Lung (tissue), 12 donors: ENCODE data around the gene LENEP. TPM values are rescaled to one million over a fixed set of nuclear protein-coding genes. Genes with fewer than 3 reads are reported as not detected.
A peak's percentile ranks its signal among the peaks of the same experiment; 100 is the strongest.

Source experiments
- ATAC-seq: fragments of 200-7000 bp; cut with Tn5 transposase; one replicate; pipeline ENCODE4 v1.9.1; 2020; ENCODE audit warnings: moderate number of reproducible peaks; ENCODE audit not compliant: insufficient read depth, low FRiP score
- DNase-seq, 3 donors: peaks; one replicate each; pipeline ENCODE4 v3.0.0-alpha.2; 2013 to 2017
- H3K27ac ChIP-seq, 2 donors: one replicate each; pipeline ENCODE4 v1.5.1; 2013; ENCODE audit warnings: mild to moderate bottlenecking in 2 of 2, moderate library complexity in 2 of 2, control low read depth in 1 of 2, inconsistent platforms in 1 of 2, low read depth in 1 of 2, low read length in 1 of 2
- H3K27me3 ChIP-seq, 3 donors: one replicate each; pipeline ENCODE4 v1.5.1; 2013; ENCODE audit warnings: low read length in 2 of 3; ENCODE audit not compliant: control insufficient read depth in 3 of 3, insufficient read depth in 3 of 3
- H3K36me3 ChIP-seq, 4 donors: one replicate each; pipeline ENCODE4 v1.5.1; 2013; ENCODE audit warnings: low read length in 4 of 4, mild to moderate bottlenecking in 1 of 4, moderate library complexity in 1 of 4; ENCODE audit not compliant: control insufficient read depth in 4 of 4, insufficient read depth in 4 of 4
- H3K4me1 ChIP-seq, 5 donors: one replicate each; pipeline ENCODE4 v1.5.1; 2013; ENCODE audit warnings: low read length in 5 of 5, mild to moderate bottlenecking in 2 of 5, moderate library complexity in 1 of 5; ENCODE audit not compliant: control insufficient read depth in 5 of 5, insufficient read depth in 5 of 5
- H3K4me3 ChIP-seq: one replicate; pipeline ENCODE4 v1.5.1; 2013; ENCODE audit warnings: mild to moderate bottlenecking, control low read depth, moderate library complexity
- H3K9ac ChIP-seq, 2 donors: one replicate each; pipeline ENCODE4 v1.5.1; 2013; ENCODE audit warnings: low read length in 2 of 2, control low read depth in 1 of 2; ENCODE audit not compliant: insufficient read depth in 1 of 2
- H3K9me3 ChIP-seq, 4 donors: one replicate each; pipeline ENCODE4 v1.5.1; 2013; ENCODE audit warnings: low read length in 3 of 4, mild to moderate bottlenecking in 1 of 4, moderate library complexity in 1 of 4; ENCODE audit not compliant: control insufficient read depth in 4 of 4, insufficient read depth in 3 of 4
- WGBS, 2 donors: extraction: QIAGEN DNeasy Blood & Tissue Kit; methylation state at CpG; one replicate each; pipeline ENCODE4 v1.1.7; 2013; 5-methylcytosine and 5-hydroxymethylcytosine counted together
- polyA plus RNA-seq, 2 donors: library from polyadenylated mRNA; stranded (reverse); fragments of 200-250 nt; gene quantifications; one replicate each; pipeline ENCODE4 v1.2.1, GENCODE V29; 2013
- total RNA-seq, 2 donors: library from RNA; depleted of rRNA in 1 of 2; stranded (reverse); fragments of >200 nt in 1 of 2; gene quantifications; one replicate each; pipeline ENCODE4 v1.2.1, GENCODE V29; 2014 to 2021
- TF ChIP-seq, protein P1 (sequence below): IDR thresholded peaks from 2 replicates; pipeline ENCODE4 v1.5.1; 2012; ENCODE audit warnings: mild to moderate bottlenecking; ENCODE audit errors: control extremely low read depth, extremely low read depth
- donor health status: control.
- donor health status: control.
- donor health status: Bipolar disorder and iron deficiency.
- donor health status: healthy.
- donor health status: DM: yes; HTN: yes; CAD: no.

Gene LENEP
- total and polyA plus RNA-seq, 4 donors: 0.31 to 0.89 TPM; not detected in 2

DNA sequence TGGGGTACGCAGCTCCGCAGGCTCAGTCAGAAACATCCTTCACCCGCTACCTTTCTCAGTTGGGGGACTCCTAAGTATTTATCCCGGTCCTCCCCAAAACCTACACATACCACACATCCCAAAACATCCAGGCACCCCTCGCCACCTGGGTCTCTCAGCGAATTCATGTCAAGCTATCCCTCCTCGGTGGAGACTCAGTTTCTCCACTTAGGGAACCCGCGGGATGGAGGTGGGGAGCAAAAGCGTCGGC, 8.0 kb downstream of the LENEP start:
- WGBS, 2 donors: 0 to 1% methylated on average over 11 of the region's 11 CpGs
- no peaks in the 10 kb centered on the region for H3K27me3 ChIP-seq
- peaks cover 5 to 28% (median 6%) of the 10 kb centered on the region in 5 donors for H3K4me1 ChIP-seq
- peak overlapping the region; percentile 91 to 94 for H3K27ac ChIP-seq
- no peaks in the 10 kb centered on the region for H3K36me3 ChIP-seq
- DNase-seq (peak in 1 of 3 donors; percentile 70), ATAC-seq (no peak)
- H3K4me3 ChIP-seq: peak overlapping the region; percentile 65
- TF ChIP-seq, protein P1, sequence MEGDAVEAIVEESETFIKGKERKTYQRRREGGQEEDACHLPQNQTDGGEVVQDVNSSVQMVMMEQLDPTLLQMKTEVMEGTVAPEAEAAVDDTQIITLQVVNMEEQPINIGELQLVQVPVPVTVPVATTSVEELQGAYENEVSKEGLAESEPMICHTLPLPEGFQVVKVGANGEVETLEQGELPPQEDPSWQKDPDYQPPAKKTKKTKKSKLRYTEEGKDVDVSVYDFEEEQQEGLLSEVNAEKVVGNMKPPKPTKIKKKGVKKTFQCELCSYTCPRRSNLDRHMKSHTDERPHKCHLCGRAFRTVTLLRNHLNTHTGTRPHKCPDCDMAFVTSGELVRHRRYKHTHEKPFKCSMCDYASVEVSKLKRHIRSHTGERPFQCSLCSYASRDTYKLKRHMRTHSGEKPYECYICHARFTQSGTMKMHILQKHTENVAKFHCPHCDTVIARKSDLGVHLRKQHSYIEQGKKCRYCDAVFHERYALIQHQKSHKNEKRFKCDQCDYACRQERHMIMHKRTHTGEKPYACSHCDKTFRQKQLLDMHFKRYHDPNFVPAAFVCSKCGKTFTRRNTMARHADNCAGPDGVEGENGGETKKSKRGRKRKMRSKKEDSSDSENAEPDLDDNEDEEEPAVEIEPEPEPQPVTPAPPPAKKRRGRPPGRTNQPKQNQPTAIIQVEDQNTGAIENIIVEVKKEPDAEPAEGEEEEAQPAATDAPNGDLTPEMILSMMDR: no peak
- H3K9ac ChIP-seq: peak overlapping the region in 1 of 2 donors; percentile 46
- H3K9me3 ChIP-seq: no peaks in the 10 kb centered on the region

DNA sequence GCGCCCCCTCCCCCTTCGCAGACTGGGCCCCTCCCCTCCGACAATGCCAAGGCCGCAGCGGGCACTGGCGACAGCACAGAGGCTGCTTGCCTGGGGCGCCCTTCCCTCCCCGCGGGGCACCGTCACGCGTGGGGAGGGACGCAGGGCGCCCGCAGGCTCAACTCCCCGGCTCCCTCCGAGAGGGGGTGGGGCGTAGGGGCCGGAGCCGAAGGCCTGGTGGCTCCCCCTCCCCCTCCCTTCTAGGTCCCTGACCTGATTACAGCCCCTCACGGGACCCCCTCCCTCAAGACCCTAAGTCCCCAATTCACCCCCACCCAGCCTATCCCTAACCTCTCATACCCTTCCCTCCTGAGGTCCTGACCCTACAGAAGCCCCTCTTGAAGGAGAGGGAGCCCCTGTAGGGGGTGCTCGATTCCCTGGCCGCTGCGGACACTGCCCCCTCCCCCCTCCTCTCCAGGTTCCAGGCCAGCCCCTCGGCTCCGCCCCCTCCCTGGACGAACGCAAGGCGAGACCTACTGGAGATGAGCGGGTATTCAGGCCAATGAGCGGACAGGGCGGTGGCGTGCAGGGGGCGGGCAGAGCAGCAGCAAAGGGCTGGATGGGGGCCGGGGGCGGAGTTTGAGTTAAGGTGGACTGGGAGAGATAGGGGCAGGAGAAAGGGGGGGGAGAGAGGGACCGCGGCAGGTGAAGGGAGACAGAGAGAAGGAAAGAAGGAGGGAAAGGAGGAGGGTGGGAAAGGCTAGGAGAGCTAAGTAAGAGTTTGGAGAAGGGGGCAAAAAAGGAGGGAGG, 8.5 kb downstream of the LENEP start:
- TF ChIP-seq, protein P1: peak; percentile 1
- H3K27ac ChIP-seq: peak overlapping the region; percentile 91 to 94
- WGBS, 2 donors: 0 to 2% methylated on average over 22 to 38 of the region's 38 CpGs

DNA sequence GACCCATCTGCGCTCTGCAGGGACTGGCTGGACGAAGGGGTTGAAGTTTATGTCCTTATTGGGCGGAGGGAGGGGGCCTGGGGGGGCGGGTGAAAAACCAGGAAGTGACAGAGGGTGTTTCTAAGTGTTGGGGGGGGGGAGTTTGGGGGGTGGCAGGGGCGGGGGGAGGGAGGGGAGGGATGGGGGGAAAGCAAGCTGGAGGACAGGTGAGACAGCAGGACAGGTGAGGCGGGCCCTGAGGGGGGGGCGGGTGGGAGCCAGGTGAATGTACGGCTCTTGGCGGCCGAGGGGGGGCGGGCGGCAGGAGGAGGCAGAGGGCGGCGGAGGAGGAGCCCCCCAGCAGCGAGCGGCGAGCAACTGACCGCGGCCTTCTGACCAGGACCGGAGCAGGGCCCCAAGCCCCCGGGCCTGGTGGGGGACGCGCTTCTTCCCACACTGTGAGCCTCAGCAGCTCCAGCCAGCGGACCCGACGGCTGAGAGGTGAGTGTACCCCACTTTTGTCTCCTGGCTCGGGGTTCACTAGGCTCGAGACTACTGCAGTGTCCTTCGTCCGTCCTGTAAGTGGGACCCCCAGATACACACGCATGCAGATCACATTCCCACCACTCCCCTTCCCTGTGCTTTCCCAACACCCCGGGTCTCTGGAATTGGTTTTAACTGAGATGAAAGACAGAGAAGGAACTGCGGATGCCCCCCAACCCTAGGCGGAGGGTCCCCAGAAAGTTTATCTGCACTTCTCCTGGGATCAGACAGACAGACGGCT, 9.3 kb downstream of the LENEP start, which contains the start of gene ZBTB7B:
ZBTB7B (plus strand) TSS at position 339 of the 763 bp plus-strand sequence. CDS start 11,859 bp downstream, outside the sequence.
- peak; percentile 47 to 67 (median 49) for DNase-seq
- Histone ChIP-seq H3K9me3 (no peaks in the 10 kb centered on the region), H3K4me3 (peak within 1 kb of the TSS; percentile 92), H3K27ac (peak within 1 kb of the TSS; percentile 94 to 97), H3K9ac (peak within 1 kb of the TSS; percentile 53 to 77), H3K27me3 (no peaks in the 10 kb centered on the region), H3K4me1 (peaks cover 8 to 33% (median 14%) of the 10 kb centered on the region in 5 donors), H3K36me3 (no peaks in the 10 kb centered on the region)
- ATAC-seq: peak; percentile 1
- TF ChIP-seq, protein P1: no peak
- 0% methylated on average over 27 to 33 of the region's 35 CpGs for WGBS, 2 donors

More for the DNA sequence above, 8.5 kb downstream of the LENEP start:
- H3K4me1 ChIP-seq: peaks cover 5 to 28% (median 11%) of the 10 kb centered on the region in 5 donors
- no peaks in the 10 kb centered on the region for H3K27me3 ChIP-seq
- no peaks in the 10 kb centered on the region for H3K9me3 ChIP-seq
- H3K9ac ChIP-seq: peak overlapping the region in 1 of 2 donors; percentile 53
- DNase-seq: peak; percentile 99 to 100 (median 100)
- H3K4me3 ChIP-seq: peak overlapping the region; percentile 65
- ATAC-seq: peak; percentile 77
- H3K36me3 ChIP-seq: no peaks in the 10 kb centered on the region
